HepG2 (cell line): ENCODE data around the gene CTRL. TPM values are rescaled to one million over a fixed set of nuclear protein-coding genes. Genes with fewer than 3 reads are reported as not detected.

ENCODE experiments used
- ATAC-seq: fragments of 200-7000 bp; cut with Tn5 transposase; 3 replicates; pipeline ENCODE4 v1.9.1; 2020; ENCODE audit warnings: mild to moderate bottlenecking, moderate library complexity
- BruUV-seq: library from RNA; stranded (reverse); fragments of 400-500 nt; replicated peaks from 2 replicates; lab custom pipeline; 2021; lab: Mats Ljungman, UMichigan
- CTCF ChIA-PET: fragments of 300-600 bp; formaldehyde crosslinking; extraction: SDS; loops from one replicate; lab custom pipeline; 2021; ENCODE audit warnings: low total read pairs, inconsistent platforms, low intra/inter-chr PET ratio; lab: Yijun Ruan, JAX
- POLR2A ChIA-PET: fragments of 350-600 bp; sonication (Branson Sonifier 250); formaldehyde crosslinking; loops from one replicate; lab custom pipeline; 2020; ENCODE audit warnings: antibody characterized with exemption, inconsistent platforms; lab: Yijun Ruan, JAX
- DNase-seq: peaks from one replicate; pipeline ENCODE4 v3.0.0-alpha.2; 2015; ENCODE audit warnings: low spot score
- FAIRE-seq: peaks from 3 replicates; lab custom pipeline; 2011; peaks lifted over from hg19 to GRCh38; lab: Jason Lieb, UNC
- H2AFZ ChIP-seq: one replicate; pipeline ENCODE4 v1.6.1; 2011; ENCODE audit warnings: low read length, inconsistent platforms
- H3K27ac ChIP-seq: fragments of 300-600 bp; 3 replicates; pipeline ENCODE4 v1.8.0; 2011; ENCODE audit warnings: mixed run types, mild to moderate bottlenecking, mixed read lengths, low read length, inconsistent platforms; ENCODE audit not compliant: insufficient read depth; ENCODE audit errors: extremely low read length
- H3K27me3 ChIP-seq, 2 experiments: fragments of 200-600 bp in 1 of 2; 2 replicates in 1 of 2; 3 replicates in 1 of 2; pipeline versions ENCODE4 v1.6.0 to v1.8.0; 2011; ENCODE audit warnings: low read length in 2 of 2, mild to moderate bottlenecking in 2 of 2, moderate library complexity in 2 of 2, inconsistent platforms in 1 of 2; ENCODE audit not compliant: insufficient read depth in 2 of 2, control insufficient read depth in 1 of 2
- H3K36me3 ChIP-seq, 2 experiments: fragments of 200-600 bp in 1 of 2; replicated peaks in 1 of 2; 2 replicates in 1 of 2; 3 replicates in 1 of 2; pipeline versions ENCODE4 v1.5.1 to v1.8.0; 2011; ENCODE audit warnings: low read length in 2 of 2, inconsistent platforms in 1 of 2; ENCODE audit not compliant: insufficient read depth in 2 of 2, control insufficient read depth in 1 of 2
- H3K4me1 ChIP-seq: 2 replicates; pipeline ENCODE4 v1.5.1; 2012; ENCODE audit warnings: low read length, inconsistent platforms; ENCODE audit not compliant: insufficient read depth
- H3K4me2 ChIP-seq: 2 replicates; pipeline ENCODE4 v1.6.0; 2011; ENCODE audit warnings: low read depth, low read length, inconsistent platforms
- H3K4me3 ChIP-seq, 3 experiments: fragments of 200-600 bp in 1 of 3; sonication (generic), shearing (Covaris generic) in 1 of 3; replicated peaks in 1 of 3; 2 replicates each; pipeline ENCODE4 v1.5.1; 2011 to 2016; ENCODE audit warnings: low read length in 3 of 3, inconsistent platforms in 2 of 3, low read depth in 2 of 3, mild to moderate bottlenecking in 2 of 3, control low read depth in 1 of 3, mixed read lengths in 1 of 3; ENCODE audit not compliant: insufficient read depth in 1 of 3
- H3K79me2 ChIP-seq: one replicate; pipeline ENCODE4 v1.6.1; 2011; ENCODE audit warnings: low read length, inconsistent platforms; ENCODE audit not compliant: insufficient read depth
- H3K9ac ChIP-seq: 2 replicates; pipeline ENCODE4 v1.6.0; 2011; ENCODE audit warnings: mild to moderate bottlenecking, low read depth, low read length, inconsistent platforms; ENCODE audit not compliant: insufficient read depth
- H3K9me3 ChIP-seq: 2 replicates; pipeline ENCODE4 v1.5.1; 2012; ENCODE audit warnings: mild to moderate bottlenecking, low read length
- H4K20me1 ChIP-seq: 2 replicates; pipeline ENCODE4 v1.6.0; 2011; ENCODE audit warnings: inconsistent platforms, mild to moderate bottlenecking, low read length, moderate library complexity; ENCODE audit not compliant: insufficient read depth
- ASH2L ChIP-seq: fragments of 300-600, 200-600 bp; sonication (generic); IDR thresholded peaks from 2 replicates; pipeline ENCODE4 v1.7.0; 2017; ENCODE audit warnings: low read depth, mild to moderate bottlenecking, moderate library complexity, mixed read lengths, low read length; ENCODE audit not compliant: insufficient read length
- ATF5 ChIP-seq: sonication (generic); formaldehyde crosslinking; IDR thresholded peaks from 2 replicates; pipeline ENCODE4 v1.4.0; 2020; ENCODE audit warnings: mild to moderate bottlenecking, low read depth, missing genetic modification reagents
- HOXA3 ChIP-seq: sonication (generic); formaldehyde crosslinking; IDR thresholded peaks from 2 replicates; pipeline ENCODE4 v1.5.0; 2020; ENCODE audit warnings: missing genetic modification reagents
- NR1H2 ChIP-seq: sonication (generic); formaldehyde crosslinking; IDR thresholded peaks from 2 replicates; pipeline ENCODE4 v1.8.1; 2022; ENCODE audit warnings: low read depth, missing genetic modification reagents, borderline replicate concordance
- PAF1 ChIP-seq: IDR thresholded peaks from 2 replicates; pipeline ENCODE4 v1.6.1; 2016; ENCODE audit warnings: missing genetic modification reagents, missing compliant biosample characterization
- PAWR ChIP-seq: sonication (generic); formaldehyde crosslinking; IDR thresholded peaks from 2 replicates; pipeline ENCODE4 v1.4.0; 2020; ENCODE audit warnings: missing genetic modification reagents, mild to moderate bottlenecking, borderline replicate concordance
- REL ChIP-seq: sonication (generic); formaldehyde crosslinking; conservative IDR thresholded peaks from 2 replicates; pipeline ENCODE4 v1.8.0; 2022; ENCODE audit warnings: mild to moderate bottlenecking, missing genetic modification reagents, moderate library complexity
- RNF219 ChIP-seq: sonication (generic); formaldehyde crosslinking; IDR thresholded peaks from 2 replicates; pipeline ENCODE4 v1.5.0; 2020; ENCODE audit warnings: mild to moderate bottlenecking, missing genetic modification reagents
- SAP130 ChIP-seq: IDR thresholded peaks from 2 replicates; pipeline ENCODE4 v1.6.1; 2016; ENCODE audit warnings: low read depth
- ZBTB33 ChIP-seq: sonication (generic); formaldehyde crosslinking; IDR thresholded peaks from 2 replicates; pipeline ENCODE4 v1.4.0; 2020; ENCODE audit warnings: missing genetic modification reagents
- ZNF343 ChIP-seq: sonication (generic); formaldehyde crosslinking; IDR thresholded peaks from 2 replicates; pipeline ENCODE4 v1.4.0; 2020; ENCODE audit warnings: mild to moderate bottlenecking, missing genetic modification reagents
- ZNF451 ChIP-seq: sonication (generic); formaldehyde crosslinking; IDR thresholded peaks from 2 replicates; pipeline ENCODE4 v1.5.0; 2020; ENCODE audit warnings: mild to moderate bottlenecking, missing genetic modification reagents
- ZNF768 ChIP-seq: sonication (generic); formaldehyde crosslinking; IDR thresholded peaks from 2 replicates; pipeline ENCODE4 v1.4.0; 2020; ENCODE audit warnings: missing genetic modification reagents
- WGBS: methylation state at CpG from one replicate; pipeline ENCODE4 v1.1.6; 2017; ENCODE audit warnings: low lambda C conversion rate; 5-methylcytosine and 5-hydroxymethylcytosine counted together
- in situ Hi-C: cut with HindIII; loops from 2 replicates; pipeline ENCODE4 v1.10.0; 2017; ENCODE audit warnings: low pct_unique_long_range_greater_than_20kb; ENCODE audit not compliant: extremely low pct_ligation_motif_present
- intact Hi-C: fragments of 100-400 bp; cut with micrococcal nuclease; formaldehyde crosslinking; loops from one replicate; pipeline ENCODE4 v1.10.0; 2022; ENCODE audit not compliant: unreplicated experiment
- polyA plus RNA-seq, 8 experiments: library from polyadenylated mRNA; depleted of rRNA in 3 of 8; stranded (reverse) in 7 of 8; unstranded in 1 of 8; fragments of >200 nt; fragmentation: Illumina TruSeq in 4 of 8; extraction: Trizol in 4 of 8; gene quantifications; 2 replicates each; pipeline versions ENCODE4 v1.2.1 to v1.2.3, GENCODE V29; 2011 to 2016; ENCODE audit warnings: low read depth in 4 of 8, missing spikeins in 1 of 8, mixed read lengths in 1 of 8; ENCODE audit not compliant: insufficient read depth in 1 of 8
- total RNA-seq, 5 experiments: library from RNA; depleted of rRNA; stranded (reverse); fragments of >200 nt; fragmentation: Illumina TruSeq; extraction: Trizol; gene quantifications; 2 replicates each; pipeline ENCODE4 v1.2.3, GENCODE V29; 2016; ENCODE audit warnings: low read depth in 1 of 5

CTRL gene
- total and polyA plus RNA-seq, 2 of the 13 experiments (the other 11 are each of a cell fraction or from before 2014, with no cell fraction given): 1.9 to 2.7 TPM

- TF ChIP-seq RNF219 (CRISPR knock-in tag) (no peak), ASH2L (no peak), ZNF451 (CRISPR knock-in tag) (0 out of 2 replicates have a peak, but pooled peaks have one; percentile 21), ZNF343 (CRISPR knock-in tag) (no peak), NR1H2 (CRISPR knock-in tag) (no peak)
Measured at GRCh38 chr16:67931712-67932461, at the start of gene CTRL (continued).

DNA sequence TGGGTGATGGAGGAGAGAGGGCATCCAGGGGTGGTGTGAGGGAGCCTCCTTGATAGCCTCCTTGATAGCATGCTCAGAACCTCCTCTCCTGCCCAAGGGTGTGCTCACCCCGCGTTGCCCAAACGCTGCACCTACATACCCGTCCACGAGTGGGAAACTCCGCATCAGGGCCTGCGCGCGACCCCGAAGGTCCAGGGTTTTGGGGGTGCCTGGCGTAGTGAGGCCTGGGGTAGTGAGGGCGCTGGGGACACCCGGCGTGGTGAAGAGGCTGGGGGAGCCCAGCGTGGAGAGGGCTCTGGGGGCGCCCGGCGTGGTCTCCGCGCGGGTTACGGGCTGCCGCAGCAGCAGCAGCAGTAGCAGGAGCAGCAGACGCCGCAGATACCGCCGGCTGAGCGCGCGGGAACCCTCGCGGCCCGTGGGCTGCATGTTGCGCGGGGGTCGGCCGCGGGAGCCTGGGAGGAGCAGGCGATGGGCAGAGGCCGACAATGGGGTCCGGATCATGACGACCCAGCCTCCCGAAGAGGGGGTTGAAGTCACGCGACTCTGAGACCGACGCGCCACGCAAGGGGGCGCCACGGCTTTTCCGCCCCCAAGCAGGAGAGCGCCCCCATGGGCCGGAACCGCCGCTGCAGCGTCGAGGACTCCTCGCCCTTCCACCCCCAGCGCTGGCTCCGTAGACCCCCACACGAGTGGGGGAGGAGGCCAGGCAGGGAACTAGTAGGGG, 48.5 kb upstream of the CTRL start, which contains the start of gene DPEP3:
Gene DPEP3, minus strand, starts transcription at position 545 of the 724 bp plus-strand sequence. Its CDS starts 119 bp downstream, at position 426.
- FAIRE-seq: no peak
- H3K79me2 ChIP-seq: no peaks in the 10 kb centered on the region
- no TSS peak for BruUV-seq
- H3K9me3 ChIP-seq: no peaks in the 10 kb centered on the region
- CTCF ChIA-PET: no interaction called here
- 90% methylated on average over 62 of the region's 62 CpGs for WGBS
- no peaks in the 10 kb centered on the region for H3K36me3 ChIP-seq
- no peak within 1 kb of the TSS for H3K9ac ChIP-seq
- TF ChIP-seq PAF1 (CRISPR knock-in tag) (no peak), ZNF768 (CRISPR knock-in tag) (peak; percentile 14; the same call in 1 of the 2 replicates), PAWR (CRISPR knock-in tag) (no peak), ZBTB33 (CRISPR knock-in tag) (peak; percentile 60; the same call in 1 of the 2 replicates), ATF5 (no peak), HOXA3 (CRISPR knock-in tag) (peak; percentile 26; the same call in 1 of the 2 replicates), SAP130 (CRISPR knock-in tag) (no peak), REL (no peak)
- ATAC-seq: no peak
- no peak for DNase-seq
- no peak within 1 kb of the TSS for H2AFZ ChIP-seq
- in situ Hi-C loops (no loop called here), intact Hi-C loops (no loop called here)
- no peak within 1 kb of the TSS for H3K27ac ChIP-seq
- POLR2A ChIA-PET: interaction anchor here (0.8 to 3.8 kb wide), 2 partner anchors 14 to 99 kb away, joined by 3 to 17 read pairs; no protein-coding TSS in a partner anchor
- no peak within 1 kb of the TSS for H3K4me2 ChIP-seq
- H3K27me3 ChIP-seq: peaks cover 5 to 34% of the 10 kb centered on the region in 2 experiments; a peak in 4 of 5 replicates
- peaks cover 54% of the 10 kb centered on the region for H3K4me1 ChIP-seq
- H4K20me1 ChIP-seq: no peaks in the 10 kb centered on the region
- no peak within 1 kb of the TSS for H3K4me3 ChIP-seq
